ENCODE data around the gene ZNF441. TPM values are rescaled to one million over a fixed set of nuclear protein-coding genes. Genes with fewer than 3 reads are reported as not detected.

The ZNF441 gene
- total RNA-seq, 1 experiment from 2014 or later = 0.85 TPM

DNA sequence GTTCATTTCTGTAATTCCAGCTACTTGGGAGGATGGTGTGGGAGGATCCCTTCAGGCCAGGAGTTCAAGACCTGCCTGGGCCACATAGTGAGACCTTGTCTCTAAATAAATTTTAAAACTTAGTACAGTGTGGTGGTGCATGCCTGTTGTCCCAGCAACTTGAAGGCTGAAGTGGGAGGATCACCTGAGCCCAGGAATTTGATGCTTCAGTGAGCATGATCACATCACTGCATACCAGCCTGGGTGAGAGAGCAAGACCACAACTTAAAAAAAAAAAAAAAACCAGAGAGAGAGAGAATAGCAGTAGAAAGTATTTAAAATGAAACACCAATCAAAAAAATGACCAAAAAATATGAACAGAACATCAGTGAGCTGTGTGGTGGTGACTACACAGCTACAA lies 20.9 kb upstream of the ZNF441 start:
- Mint-ChIP-seq H3K27me3 (ENCODE audit: low read depth) (peaks cover 28% of the 10 kb centered on the region), H3K27ac (no peak overlapping the region), H3K9me3 (peaks cover 39% of the 10 kb centered on the region in 2 experiments), H3K4me1 (no peaks in the 10 kb centered on the region), H3K36me3 (ENCODE audit: insufficient read depth in 1 of 3, low read depth in 3 of 3) (peaks cover 2 to 7% (median 7%) of the 10 kb centered on the region in 3 experiments; a peak in 3 of 7 replicates), H3K4me3 (no peak overlapping the region)
- Histone ChIP-seq H3K9ac (ENCODE audit: extremely low read depth, insufficient read length, low read length) (no peak overlapping the region), H3K14ac (ENCODE audit: insufficient read depth, low read length) (no peak overlapping the region), H3K23me2 (ENCODE audit: insufficient read length, low read depth, low read length, poor library complexity, severe bottlenecking) (no peaks in the 10 kb centered on the region), H3K27me3 (ENCODE audit: insufficient read depth, low read length) (no peaks in the 10 kb centered on the region), H2BK120ac (ENCODE audit: low read depth, low read length, poor library complexity, severe bottlenecking) (no peak overlapping the region), H2BK5ac (ENCODE audit: insufficient read length, low read length) (no peak overlapping the region), H4K8ac (replicated peaks; ENCODE audit: insufficient read length, low read depth, low read length) (no peak overlapping the region), H2BK12ac (ENCODE audit: insufficient read length, low read depth, low read length) (no peak overlapping the region), H2BK15ac (ENCODE audit: low read depth, low read length) (no peak overlapping the region), H3K9me3 (ENCODE audit: control insufficient read depth, low read depth, low read length) (no peaks in the 10 kb centered on the region), H3K27ac (ENCODE audit: insufficient read length, low read depth, low read length) (no peak overlapping the region), H3T11ph (ENCODE audit: low read length) (no peak overlapping the region), H3K56ac (ENCODE audit: insufficient read length, low read depth, low read length) (no peak overlapping the region), H3K79me1 (ENCODE audit: insufficient read depth, low read depth, low read length, poor library complexity, severe bottlenecking) (no peaks in the 10 kb centered on the region), H4K5ac (ENCODE audit: insufficient read length, low read depth, low read length) (no peak overlapping the region), H3K79me2 (ENCODE audit: insufficient read depth, low read length) (no peaks in the 10 kb centered on the region), H4K20me1 (ENCODE audit: control insufficient read depth, insufficient read depth, insufficient read length) (no peaks in the 10 kb centered on the region), H3K23ac (ENCODE audit: insufficient read length, low read depth, low read length) (no peak overlapping the region), H3K18ac (ENCODE audit: insufficient read length, low read depth, low read length) (no peak overlapping the region), H3K4me1 (ENCODE audit: insufficient read depth, low read length) (no peaks in the 10 kb centered on the region), H2AFZ (ENCODE audit: low read length) (no peak overlapping the region), H3K4me2 (ENCODE audit: insufficient read depth, insufficient read length, low read length) (no peak overlapping the region), H3K4ac (ENCODE audit: low read depth, low read length) (no peak overlapping the region), H2BK20ac (ENCODE audit: low read depth, low read length, poor library complexity, severe bottlenecking) (no peak overlapping the region), H4K91ac (ENCODE audit: insufficient read length, low read depth, low read length) (no peak overlapping the region), H2AK5ac (ENCODE audit: insufficient read length, low read length) (no peak overlapping the region)
- TF ChIP-seq, protein P1, sequence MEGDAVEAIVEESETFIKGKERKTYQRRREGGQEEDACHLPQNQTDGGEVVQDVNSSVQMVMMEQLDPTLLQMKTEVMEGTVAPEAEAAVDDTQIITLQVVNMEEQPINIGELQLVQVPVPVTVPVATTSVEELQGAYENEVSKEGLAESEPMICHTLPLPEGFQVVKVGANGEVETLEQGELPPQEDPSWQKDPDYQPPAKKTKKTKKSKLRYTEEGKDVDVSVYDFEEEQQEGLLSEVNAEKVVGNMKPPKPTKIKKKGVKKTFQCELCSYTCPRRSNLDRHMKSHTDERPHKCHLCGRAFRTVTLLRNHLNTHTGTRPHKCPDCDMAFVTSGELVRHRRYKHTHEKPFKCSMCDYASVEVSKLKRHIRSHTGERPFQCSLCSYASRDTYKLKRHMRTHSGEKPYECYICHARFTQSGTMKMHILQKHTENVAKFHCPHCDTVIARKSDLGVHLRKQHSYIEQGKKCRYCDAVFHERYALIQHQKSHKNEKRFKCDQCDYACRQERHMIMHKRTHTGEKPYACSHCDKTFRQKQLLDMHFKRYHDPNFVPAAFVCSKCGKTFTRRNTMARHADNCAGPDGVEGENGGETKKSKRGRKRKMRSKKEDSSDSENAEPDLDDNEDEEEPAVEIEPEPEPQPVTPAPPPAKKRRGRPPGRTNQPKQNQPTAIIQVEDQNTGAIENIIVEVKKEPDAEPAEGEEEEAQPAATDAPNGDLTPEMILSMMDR (conservative IDR thresholded peaks at IDR 0.05) = no peak
- DNase-seq = no peak
